T-helper 9 cell (primary cell): Measurements from ENCODE around the gene LCLAT1.

Experiments
- DNase-seq: peaks from one replicate; pipeline ENCODE4 v3.0.0-alpha.2; 2020

The LCLAT1 gene

GRCh38 chr2:30527411-30527810, 80.4 kb downstream of the LCLAT1 start:
- DNase-seq, result no peak

DNA sequence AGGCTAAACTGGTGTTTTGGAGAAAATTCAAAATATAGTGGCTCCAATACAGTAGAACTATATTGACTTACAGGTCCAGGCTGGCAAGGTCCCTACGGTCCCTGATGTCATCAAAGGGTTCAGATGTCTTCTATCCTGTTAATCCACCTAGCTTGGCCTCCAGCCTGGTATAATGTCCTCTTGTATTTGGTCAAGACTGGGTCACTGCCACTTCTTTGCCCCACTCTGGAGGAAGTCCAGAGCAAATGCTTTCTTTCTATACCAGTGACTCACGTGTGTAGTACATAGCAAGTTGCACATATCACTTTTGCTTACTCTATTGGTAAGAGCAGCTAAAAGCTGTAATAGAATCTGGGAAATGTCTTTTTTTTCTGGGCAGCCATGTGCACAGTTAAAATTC, 80.8 kb downstream of the LCLAT1 start:
- DNase-seq, result no peak

- no peak for DNase-seq
Observed at GRCh38 chr2:30530346-30530745, 83.3 kb downstream of the LCLAT1 start.

GRCh38 chr2:30541680-30542079, 94.6 kb downstream of the LCLAT1 start:
- DNase-seq, result no peak

GRCh38 chr2:30545875-30546274, 98.8 kb downstream of the LCLAT1 start:
- no peak for DNase-seq

- no peak for DNase-seq
Observed at GRCh38 chr2:30548386-30548785, 101.3 kb downstream of the LCLAT1 start.

GRCh38 chr2:30549096-30549495, 102.0 kb downstream of the LCLAT1 start:
- DNase-seq, result no peak

GRCh38 chr2:30559544-30560275, 112.7 kb downstream of the LCLAT1 start:
- DNase-seq, result no peak

- DNase-seq, result no peak
Observed at GRCh38 chr2:30561349-30561748, 114.3 kb downstream of the LCLAT1 start.

DNA sequence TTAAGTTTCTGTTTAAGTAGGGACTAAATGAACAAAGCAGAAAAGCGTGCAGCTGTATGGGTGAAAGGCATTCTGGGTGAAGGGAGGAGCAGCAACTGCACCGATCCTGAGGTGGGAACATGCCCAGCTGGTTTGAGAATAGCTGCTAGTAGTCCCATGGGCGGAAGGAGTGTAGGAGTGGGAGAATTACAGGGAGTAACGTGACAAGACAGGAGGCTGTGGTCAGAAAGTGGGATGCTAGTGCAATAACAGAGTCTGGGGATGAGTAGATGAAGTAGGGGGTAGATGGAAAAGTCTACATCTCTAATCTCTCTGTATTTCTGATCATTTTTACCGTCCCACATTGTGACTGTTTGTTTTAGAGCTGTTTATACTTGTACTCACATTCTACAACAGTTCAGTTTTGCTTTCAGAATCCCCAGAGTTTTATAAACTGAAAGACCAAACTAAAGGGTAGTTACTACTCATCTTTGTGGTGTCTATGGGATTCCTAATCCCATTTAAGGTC, 118.9 kb downstream of the LCLAT1 start:
- DNase-seq, result no peak

GRCh38 chr2:30566631-30567030, 119.6 kb downstream of the LCLAT1 start:
- no peak for DNase-seq

GRCh38 chr2:30567317-30567716, 120.3 kb downstream of the LCLAT1 start:
- DNase-seq, result no peak

- no peak for DNase-seq
Observed at GRCh38 chr2:30569946-30570345, 122.9 kb downstream of the LCLAT1 start.

DNA sequence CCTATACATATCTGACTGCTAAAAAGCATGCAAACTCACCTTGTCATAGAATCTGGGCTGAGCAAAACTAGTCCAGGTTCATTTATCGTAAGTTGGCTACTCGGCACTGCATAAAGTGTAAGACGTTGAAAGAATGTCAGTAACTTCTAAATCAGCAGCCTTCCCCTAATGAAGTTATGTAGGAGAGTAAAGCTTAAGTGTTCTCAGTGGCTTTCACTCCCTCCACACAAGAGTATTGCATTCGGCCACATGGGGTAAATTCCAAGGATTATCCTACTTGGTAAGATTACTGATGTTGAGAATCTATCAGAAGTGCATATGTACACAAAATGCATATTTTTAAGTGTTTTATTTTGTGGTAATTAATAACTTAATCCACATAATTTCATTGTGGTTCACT, 130.1 kb downstream of the LCLAT1 start:
- DNase-seq, result no peak

GRCh38 chr2:30580391-30580790, 133.3 kb downstream of the LCLAT1 start:
- no peak for DNase-seq

- DNase-seq, result no peak
Observed at GRCh38 chr2:30582521-30582920, 135.5 kb downstream of the LCLAT1 start.

GRCh38 chr2:30583204-30583749, 136.2 kb downstream of the LCLAT1 start:
- no peak for DNase-seq

GRCh38 chr2:30584116-30584515, 137.1 kb downstream of the LCLAT1 start:
- DNase-seq, result no peak

- DNase-seq, result no peak
Observed at GRCh38 chr2:30588994-30589393, 141.9 kb downstream of the LCLAT1 start.

DNA sequence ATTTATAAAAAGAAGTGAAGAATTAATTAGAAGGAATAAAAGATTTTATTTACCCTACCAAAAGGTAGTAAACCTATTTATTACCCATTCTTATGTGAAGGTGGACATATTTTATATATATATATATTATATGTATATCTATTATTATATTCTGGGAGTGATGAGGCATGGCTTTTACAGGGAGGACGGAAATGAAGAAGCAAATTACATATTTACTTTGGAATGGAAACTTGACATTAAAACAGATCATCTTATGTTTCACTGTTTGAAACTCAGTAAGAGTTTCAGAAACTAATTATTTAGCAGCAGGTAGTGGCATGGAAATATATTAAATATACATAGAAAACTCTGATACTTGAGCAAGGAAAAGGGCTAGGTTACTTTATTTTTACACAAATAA, 143.4 kb downstream of the LCLAT1 start:
- no peak for DNase-seq

- no peak for DNase-seq
Observed at GRCh38 chr2:30591186-30591585, 144.1 kb downstream of the LCLAT1 start.

GRCh38 chr2:30601375-30601774, 154.3 kb downstream of the LCLAT1 start:
- no peak for DNase-seq

GRCh38 chr2:30605197-30605596, 158.2 kb downstream of the LCLAT1 start:
- DNase-seq, result no peak

DNA sequence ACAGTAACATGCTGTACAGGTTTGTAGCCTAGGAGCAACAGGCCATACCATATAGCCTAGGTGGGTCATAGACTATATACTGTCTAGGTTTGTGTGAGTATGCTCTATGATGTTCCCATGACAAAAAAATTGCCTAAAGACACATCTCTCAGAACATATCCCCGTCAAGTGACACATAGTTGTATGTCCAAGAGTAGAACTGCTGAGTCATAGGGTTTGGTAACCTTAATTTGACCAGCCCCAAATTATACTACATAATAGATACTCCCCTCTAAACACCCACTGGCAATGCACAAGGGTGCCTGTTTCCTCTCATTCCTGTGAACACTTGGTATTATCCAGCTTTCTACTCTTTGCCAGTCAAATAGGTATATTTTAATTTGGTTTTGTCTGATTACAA, 161.6 kb downstream of the LCLAT1 start:
- DNase-seq, result no peak

GRCh38 chr2:30611583-30611982, 164.5 kb downstream of the LCLAT1 start:
- no peak for DNase-seq
